Right forelimb (tissue), 1 donor: ENCODE measurements around the gene KCNK6.
A peak's percentile ranks its signal among the peaks of the same experiment; 100 is the strongest.
"Not testable (repeated sequence)": the region's sequence is repeated elsewhere in the genome, so short reads cannot be mapped to it uniquely, and the experiment has no call there.

Experiments
- DNase-seq: peaks from one replicate; pipeline ENCODE4 v3.0.0-alpha.2; 2018

KCNK6 gene

GRCh38 chr19:38362076-38362945 is 42.7 kb downstream of the KCNK6 start:
- peak; percentile 75 for DNase-seq

DNA sequence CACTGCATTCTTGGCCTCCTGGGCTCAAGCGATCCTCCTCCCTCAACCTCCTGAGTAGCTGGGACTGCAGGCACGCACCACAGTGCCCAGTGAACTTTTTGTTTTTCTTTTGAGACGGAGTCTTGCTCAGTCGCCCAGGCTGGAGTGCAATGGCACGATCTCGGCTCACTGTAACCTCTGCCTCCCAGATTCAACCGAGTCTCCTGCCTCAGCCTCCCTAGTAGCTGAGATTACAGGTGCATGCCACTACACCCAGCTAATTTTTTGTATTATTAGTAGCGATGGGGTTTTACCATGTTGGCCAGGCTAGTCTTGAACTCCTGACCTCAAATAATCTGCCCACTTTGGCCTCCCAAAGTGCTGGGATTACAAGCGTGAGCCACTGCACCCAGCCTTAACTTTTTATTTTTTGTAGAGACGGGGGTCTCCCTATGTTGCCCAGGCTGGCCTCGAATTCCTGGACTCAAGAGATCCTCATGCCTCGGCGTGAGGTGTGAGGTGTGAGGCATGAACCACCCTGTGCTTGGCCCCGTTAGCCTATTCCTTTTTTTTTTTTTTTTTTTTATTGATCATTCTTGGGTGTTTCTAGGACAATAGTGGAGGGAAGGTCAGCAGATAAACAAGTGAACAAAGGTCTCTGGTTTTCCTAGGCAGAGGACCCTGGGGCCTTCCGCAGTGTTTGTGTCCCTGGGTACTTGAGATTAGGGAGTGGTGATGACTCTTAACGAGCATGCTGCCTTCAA is 43.5 kb downstream of the KCNK6 start:
- not testable (repeated sequence) for DNase-seq

GRCh38 chr19:38367041-38367440 is 47.4 kb downstream of the KCNK6 start:
- DNase-seq, result no peak

DNA sequence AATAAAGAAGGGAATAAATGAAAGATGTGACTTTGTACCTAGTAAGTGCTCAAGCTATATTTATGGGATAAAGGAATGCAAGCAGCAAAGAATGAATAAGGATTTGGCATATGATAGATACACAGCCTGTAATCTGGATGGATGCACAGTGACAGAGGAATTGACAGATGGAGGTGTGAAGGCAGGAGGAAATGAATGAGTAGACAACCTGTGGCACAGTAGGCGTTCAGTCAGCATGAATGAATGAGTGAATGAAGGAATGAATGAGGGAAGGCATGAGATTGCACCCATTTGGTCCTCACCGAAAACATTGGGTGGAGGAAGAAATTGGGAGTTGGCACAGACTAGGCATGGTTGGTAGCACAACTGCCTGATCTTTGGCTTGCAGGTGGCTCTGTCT is 49.9 kb downstream of the KCNK6 start:
- no peak for DNase-seq

DNA sequence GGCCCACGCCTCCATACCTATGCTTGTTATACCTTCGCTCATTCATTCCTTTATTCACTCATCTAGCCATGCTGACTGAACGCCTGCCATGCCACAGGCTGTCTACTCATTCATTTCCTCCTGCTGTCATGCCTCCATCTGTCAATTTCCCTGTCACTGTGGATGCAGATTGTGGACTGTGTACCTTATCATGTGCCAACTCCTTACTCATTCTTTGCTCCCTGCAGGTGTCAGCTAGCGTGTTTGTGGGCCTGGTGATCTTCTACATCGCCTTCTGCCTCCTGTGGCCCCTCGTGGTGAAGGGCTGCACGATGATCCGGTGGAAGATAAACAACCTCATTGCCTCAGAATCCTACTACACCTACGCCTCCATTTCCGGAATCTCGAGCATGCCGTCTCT is 50.7 kb downstream of the KCNK6 start:
- no peak for DNase-seq

DNA sequence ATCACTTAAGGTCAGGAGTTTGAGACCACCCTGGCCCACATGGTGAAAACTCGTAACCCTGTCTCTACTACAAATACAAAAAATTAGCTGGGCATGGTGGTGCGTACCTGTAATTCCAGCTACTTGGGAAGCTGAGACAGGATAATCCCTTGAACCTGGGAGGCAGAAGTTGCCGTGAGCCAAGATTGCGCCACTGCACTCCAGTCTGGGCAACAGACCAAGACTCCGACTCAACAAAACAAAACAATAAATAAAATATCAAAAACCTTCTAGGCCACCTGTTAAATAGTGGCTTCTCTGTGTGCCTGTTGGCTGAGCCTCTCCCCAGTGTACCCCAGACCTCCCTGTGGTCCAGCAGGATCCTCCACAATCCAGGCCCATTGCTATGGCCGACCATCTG is 51.4 kb downstream of the KCNK6 start:
- no peak for DNase-seq

DNA sequence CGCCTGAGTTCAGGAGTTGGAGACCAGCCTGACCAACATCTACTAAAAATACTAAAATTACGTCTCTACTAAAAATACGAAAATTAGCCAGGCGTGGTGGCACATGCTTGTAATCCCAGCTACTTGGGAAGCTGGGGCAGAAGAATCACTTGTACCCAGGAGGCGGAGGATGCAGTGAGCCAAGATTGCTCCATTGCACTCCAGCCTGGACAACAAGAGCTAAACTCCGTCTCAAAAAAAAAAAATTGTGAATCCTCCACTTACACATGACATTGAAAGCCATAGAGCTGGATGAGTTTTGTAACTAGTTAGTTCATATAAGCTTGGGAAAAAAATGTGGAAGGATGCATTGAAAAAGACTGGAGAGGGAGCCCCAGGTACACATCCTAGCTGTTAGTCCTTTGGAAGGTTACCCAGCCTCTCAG is 54.3 kb downstream of the KCNK6 start:
- DNase-seq, result no peak

GRCh38 chr19:38374332-38375097 is 54.9 kb downstream of the KCNK6 start, which contains the start of gene PSMD8:
TSS of gene PSMD8 (plus strand) at chr19:38374571. CDS start at chr19:38374602, 31 bp downstream.
- DNase-seq, result peak; percentile 99

- no peak for DNase-seq
These were observed 55.5 kb downstream of the KCNK6 start for GRCh38 chr19:38375098-38375493.

DNA sequence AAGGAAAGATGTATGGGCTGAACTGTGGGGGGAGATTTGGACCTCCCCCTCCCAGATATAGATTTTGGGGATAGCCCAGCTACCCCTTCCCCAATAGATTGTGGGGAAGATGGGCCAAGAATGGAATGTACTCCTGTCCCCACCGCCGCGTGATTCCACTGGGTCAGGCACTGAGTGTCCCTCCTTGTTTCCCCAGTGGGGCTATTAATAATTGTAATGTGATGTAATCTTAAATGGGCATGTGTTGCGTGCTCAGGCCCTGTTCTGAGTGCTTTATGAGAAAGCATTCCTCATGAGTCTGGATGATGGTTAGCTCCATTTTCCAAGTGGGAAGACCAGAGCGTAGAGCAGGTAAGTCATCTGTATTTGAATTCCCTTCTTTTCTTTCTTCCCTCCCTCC is 56.1 kb downstream of the KCNK6 start:
- DNase-seq, result no peak

DNA sequence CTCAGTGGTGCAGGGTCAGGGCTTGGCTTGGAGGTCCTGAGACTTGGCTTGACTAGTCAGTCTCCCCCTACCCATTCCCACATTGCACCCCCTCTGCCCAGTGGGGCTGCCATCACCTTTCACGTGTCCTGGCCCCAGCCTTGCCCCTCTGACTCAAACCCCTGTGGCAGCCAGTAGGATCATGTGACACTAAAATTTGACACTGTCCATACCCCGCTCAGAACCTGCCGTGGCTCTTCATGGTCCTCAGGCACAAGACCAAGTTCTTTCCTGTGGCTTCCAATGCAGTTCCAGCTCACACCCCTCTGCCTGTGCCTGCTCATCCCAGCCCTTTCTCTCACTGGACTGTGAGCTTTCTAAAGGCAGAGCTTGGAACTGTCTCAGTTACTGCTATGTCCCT is 56.9 kb downstream of the KCNK6 start:
- no peak for DNase-seq

GRCh38 chr19:38377052-38377451 is 57.4 kb downstream of the KCNK6 start:
- DNase-seq, result no peak

DNA sequence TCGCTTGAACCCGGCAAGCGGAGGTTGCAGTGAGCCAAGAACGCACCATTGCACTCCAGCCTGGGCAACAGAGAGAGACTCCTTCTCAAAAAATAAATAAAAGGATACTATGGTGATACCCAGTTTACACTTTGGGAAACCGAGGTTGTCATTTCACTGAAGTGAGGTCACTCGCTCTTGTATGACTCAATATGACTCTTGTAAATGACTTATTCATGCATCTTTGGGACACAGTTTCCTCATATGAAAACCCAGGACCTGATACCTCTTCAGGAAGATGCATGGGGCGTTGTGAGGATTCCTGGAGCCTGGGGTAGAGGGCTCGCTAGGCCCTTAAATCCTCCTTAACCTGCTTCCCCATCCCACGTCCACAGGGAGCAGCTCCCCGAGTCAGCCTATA is 59.2 kb downstream of the KCNK6 start:
- DNase-seq, result no peak

GRCh38 chr19:38381138-38381537 is 61.5 kb downstream of the KCNK6 start:
- no peak for DNase-seq
